AG04450 (cell line): ENCODE data around the gene SSR2. TPM values are rescaled to one million over a fixed set of nuclear protein-coding genes. Genes with fewer than 3 reads are reported as not detected.

Experiments used
- CTCF ChIA-PET: fragments of 300-600, 350-600 bp; formaldehyde crosslinking; extraction: SDS; loops from one replicate; lab custom pipeline; 2022; ENCODE audit warnings: antibody characterized with exemption, inconsistent platforms; lab: Charles Lee
- POLR2A ChIA-PET: fragments of 350-600 bp; formaldehyde crosslinking; extraction: SDS; loops from one replicate; lab custom pipeline; 2021; ENCODE audit warnings: antibody characterized with exemption, inconsistent platforms; lab: Yijun Ruan, JAX
- DNase-seq: peaks from one replicate; pipeline ENCODE4 v3.0.0-alpha.2; 2011; ENCODE audit warnings: low read depth, low spot score
- H3K27ac ChIP-seq: one replicate; pipeline ENCODE4 v1.5.1; 2012; ENCODE audit warnings: low read depth, low read length, control low read depth
- H3K27me3 ChIP-seq: one replicate; pipeline ENCODE4 v1.6.0; 2012; ENCODE audit warnings: low read length; ENCODE audit not compliant: control insufficient read depth, insufficient read depth
- H3K4me3 ChIP-seq: 2 replicates; pipeline ENCODE4 v1.5.1; 2011; ENCODE audit warnings: mild to moderate bottlenecking, low read depth, low read length, control low read depth
- H3K9me3 ChIP-seq: 2 replicates; pipeline ENCODE4 v1.5.1; 2012; ENCODE audit warnings: low read length; ENCODE audit not compliant: control insufficient read depth, insufficient read depth
- CTCF ChIP-seq: IDR thresholded peaks from 2 replicates; pipeline ENCODE4 v1.5.1; 2011; ENCODE audit warnings: low read depth, low read length, control low read depth, inconsistent platforms
- polyA plus RNA-seq: library from polyadenylated mRNA; depleted of rRNA; stranded (reverse); fragments of >200 nt; gene quantifications from 2 replicates; pipeline ENCODE4 v1.2.3, GENCODE V29; 2011

Gene SSR2
- polyA plus RNA-seq, 1 experiment, result 867 TPM

GRCh38 chr1:156065871-156066270 lies 45.1 kb upstream of the SSR2 start:
- POLR2A ChIA-PET, result no interaction called here
- no peak for DNase-seq
- no peaks in the 10 kb centered on the region for H3K27me3 ChIP-seq
- no peak for TF ChIP-seq CTCF
- no peak overlapping the region for H3K4me3 ChIP-seq
- CTCF ChIA-PET, result interaction anchor here (0.7 to 2.1 kb wide), 15 partner anchors 8 to 168 kb away, joined by 3 to 12 read pairs (median 5); partner anchors contain the start of genes KHDC4, SSR2 and UBQLN4
- H3K27ac ChIP-seq, result no peak overlapping the region
- H3K9me3 ChIP-seq, result no peaks in the 10 kb centered on the region

GRCh38 chr1:156065212-156065611 lies 44.5 kb upstream of the SSR2 start:
- Histone ChIP-seq H3K9me3 (no peaks in the 10 kb centered on the region), H3K27me3 (no peaks in the 10 kb centered on the region), H3K27ac (no peak overlapping the region), H3K4me3 (no peak overlapping the region)
- ChIA-PET CTCF (interaction anchor here (1.2 to 1.5 kb wide), 3 partner anchors 10 to 167 kb away, joined by 3 to 7 read pairs (median 5); no protein-coding TSS in a partner anchor), POLR2A (no interaction called here)
- DNase-seq, result no peak
- no peak for TF ChIP-seq CTCF

GRCh38 chr1:156064615-156065014 lies 43.9 kb upstream of the SSR2 start:
- Histone ChIP-seq H3K9me3 (no peaks in the 10 kb centered on the region), H3K27me3 (no peaks in the 10 kb centered on the region), H3K4me3 (no peak overlapping the region), H3K27ac (no peak overlapping the region)
- ChIA-PET POLR2A (no interaction called here), CTCF (interaction anchor here (1.4 to 1.5 kb wide), 2 partner anchors 11 to 127 kb away, joined by 5 to 7 read pairs; no protein-coding TSS in a partner anchor)
- DNase-seq, result no peak
- no peak for TF ChIP-seq CTCF

GRCh38 chr1:156063997-156064285 lies 43.2 kb upstream of the SSR2 start:
- Histone ChIP-seq H3K27me3 (no peaks in the 10 kb centered on the region), H3K9me3 (no peaks in the 10 kb centered on the region), H3K4me3 (no peak overlapping the region), H3K27ac (no peak overlapping the region)
- ChIA-PET POLR2A (no interaction called here), CTCF (interaction anchor here (0.6 to 1.4 kb wide), 3 partner anchors 38 to 75 kb away, joined by 3 read pairs; no protein-coding TSS in a partner anchor)
- TF ChIP-seq CTCF, result no peak
- DNase-seq, result no peak

- H3K27ac ChIP-seq, result no peak overlapping the region
- ChIA-PET CTCF (no interaction called here), POLR2A (no interaction called here)
- no peak overlapping the region for H3K4me3 ChIP-seq
- no peak for DNase-seq
- H3K27me3 ChIP-seq, result no peaks in the 10 kb centered on the region
- no peaks in the 10 kb centered on the region for H3K9me3 ChIP-seq
- no peak for TF ChIP-seq CTCF
These were observed 41.4 kb upstream of the SSR2 start for GRCh38 chr1:156062189-156062588.
